GM18867 (cell line): ENCODE results near the gene VPS13A.
"Not testable (repeated sequence)": the region's sequence is repeated elsewhere in the genome, so short reads cannot be mapped to it uniquely, and the experiment has no call there.

Experiments
- ATAC-seq: cut with Tn5 transposase; IDR thresholded peaks from one replicate; pipeline ENCODE4 v1.9.1; 2021; ENCODE audit warnings: mild to moderate bottlenecking, moderate library complexity; ENCODE audit not compliant: unreplicated experiment

VPS13A gene

DNA sequence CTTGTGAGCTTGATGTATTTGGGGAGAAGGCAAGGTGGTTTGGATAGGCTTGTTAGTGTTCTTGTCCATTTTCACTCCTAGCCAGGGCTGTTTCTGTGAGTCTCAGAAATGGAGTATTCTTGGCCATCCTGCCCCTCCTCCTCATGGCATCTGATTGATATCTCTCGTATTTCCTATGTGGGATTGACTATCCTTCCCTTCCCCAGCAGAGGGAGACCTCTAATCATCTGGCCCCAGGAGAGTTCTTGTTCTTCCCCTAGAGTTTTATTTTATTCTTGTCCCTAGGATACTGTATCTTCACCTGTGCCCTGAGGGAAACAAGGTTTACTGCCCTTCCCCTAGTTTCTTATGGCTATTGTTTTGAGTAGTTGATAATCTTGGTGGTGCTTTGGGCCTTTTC, 114.4 kb downstream of the VPS13A start:
- ATAC-seq = no peak

GRCh38 chr9:77293949-77294348, 116.6 kb downstream of the VPS13A start:
- no peak for ATAC-seq

- ATAC-seq = peak; percentile 86
Measured at GRCh38 chr9:77304543-77304942, 127.2 kb downstream of the VPS13A start.

GRCh38 chr9:77305622-77306400, 128.5 kb downstream of the VPS13A start:
- ATAC-seq = no peak

DNA sequence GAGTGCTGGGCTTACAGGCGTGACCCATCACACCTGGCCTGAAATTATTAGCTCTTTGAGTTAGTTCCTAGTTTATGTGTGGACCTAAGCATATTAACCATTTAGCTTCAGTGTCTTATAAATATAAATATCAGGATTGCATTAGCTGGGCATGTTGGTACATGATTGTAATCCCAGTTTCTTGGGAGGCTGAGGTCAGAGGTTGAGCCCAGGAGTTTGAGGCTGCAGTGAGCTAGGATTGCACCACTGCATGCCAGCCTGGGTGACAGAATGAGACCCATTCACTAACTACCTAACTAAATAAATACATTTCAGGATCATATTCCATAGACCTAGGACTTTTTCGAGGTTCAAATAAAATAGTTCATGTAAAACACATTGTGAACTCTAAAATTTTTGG, 129.8 kb downstream of the VPS13A start:
- ATAC-seq = no peak

GRCh38 chr9:77316058-77316457, 138.7 kb downstream of the VPS13A start:
- no peak for ATAC-seq

GRCh38 chr9:77325058-77325457, 147.7 kb downstream of the VPS13A start:
- ATAC-seq = no peak

DNA sequence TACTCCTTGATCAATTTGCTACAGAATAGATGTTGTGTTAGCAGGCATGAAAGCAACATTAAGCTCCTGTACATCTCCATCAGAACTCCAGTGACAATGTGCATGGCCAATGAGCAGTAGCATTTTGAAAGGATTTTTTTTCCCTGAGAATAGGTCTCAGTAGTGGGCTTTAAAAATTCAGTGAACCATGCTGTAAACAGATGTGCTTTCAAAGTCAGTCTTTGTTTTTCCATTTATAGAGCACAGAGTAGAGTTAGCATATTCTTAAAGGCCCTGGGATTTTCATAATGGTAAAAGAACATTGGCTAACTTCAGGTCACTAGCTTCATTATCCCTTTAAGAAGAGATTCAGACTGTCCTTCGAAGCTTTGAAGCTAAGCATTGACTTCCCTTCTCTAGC, 150.8 kb downstream of the VPS13A start:
- ATAC-seq = no peak

GRCh38 chr9:77370064-77370463, 192.7 kb downstream of the VPS13A start:
- no peak for ATAC-seq

- no peak for ATAC-seq
Measured at GRCh38 chr9:77374266-77374665, 196.9 kb downstream of the VPS13A start.

DNA sequence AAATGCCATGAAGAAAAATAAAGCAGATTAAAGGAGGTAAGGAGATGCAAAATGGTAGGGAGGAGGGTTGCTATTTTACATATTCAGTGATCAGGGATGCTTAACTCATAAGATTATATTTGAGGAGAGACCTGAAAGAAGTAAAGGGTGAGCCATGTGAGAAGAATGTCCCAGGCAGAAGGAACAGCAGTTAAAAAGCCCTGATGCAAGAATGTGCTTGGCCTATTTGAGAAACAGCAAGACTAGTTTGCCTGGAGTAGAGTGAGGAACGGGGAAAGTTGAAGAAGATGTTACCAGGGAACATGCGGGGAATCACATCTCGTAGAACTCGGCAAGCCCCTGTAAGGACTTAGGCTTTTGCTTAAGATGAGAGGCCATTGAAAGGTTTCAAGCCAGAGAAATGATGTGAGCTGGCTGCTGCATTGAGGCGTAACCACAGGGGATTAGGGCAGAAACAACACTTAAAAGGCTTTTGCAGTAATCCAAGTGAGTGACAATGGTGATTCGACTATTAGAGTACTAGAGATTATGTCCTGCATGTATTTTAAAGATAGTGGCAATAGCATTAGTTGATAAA, 198.7 kb downstream of the VPS13A start:
- no peak for ATAC-seq

- ATAC-seq = no peak
Measured at GRCh38 chr9:77384406-77384805, 207.1 kb downstream of the VPS13A start.

DNA sequence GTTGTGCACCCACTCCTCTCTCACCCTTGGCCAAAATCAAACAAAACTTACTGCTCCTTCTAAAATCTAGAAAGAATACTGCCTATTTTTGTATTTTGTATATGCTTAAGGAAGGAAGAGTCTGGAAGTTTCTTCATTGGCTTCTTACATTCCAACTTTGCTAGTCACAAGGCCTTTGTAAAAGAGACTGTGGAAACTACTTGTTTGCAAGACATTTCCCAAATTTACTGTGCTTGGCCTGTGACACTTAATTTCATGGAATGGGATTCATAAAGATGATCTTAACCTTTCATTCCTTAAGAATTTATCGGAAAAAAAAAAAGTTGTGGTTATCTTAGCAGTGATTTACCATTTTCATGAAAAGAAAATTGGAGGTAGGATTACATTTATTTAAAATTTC, 208.9 kb downstream of the VPS13A start:
- ATAC-seq = no peak

DNA sequence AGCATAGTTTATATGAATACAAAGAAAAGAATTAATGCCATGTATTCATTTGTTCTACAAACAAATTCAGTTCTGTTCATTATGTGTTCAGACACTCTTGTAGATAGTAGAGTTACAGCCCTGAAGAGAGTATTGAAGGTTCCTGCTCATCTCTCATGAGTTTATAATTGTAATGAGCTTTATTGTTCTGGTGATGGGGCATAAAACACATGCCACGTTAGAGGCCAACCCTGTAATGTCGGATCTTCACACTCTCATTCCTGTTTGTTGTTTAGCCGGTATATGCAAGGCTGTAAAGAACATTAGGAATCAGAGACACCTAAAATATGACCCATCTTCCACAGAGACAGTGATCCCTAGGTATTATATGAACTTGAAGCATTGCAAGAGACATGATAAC, 214.5 kb downstream of the VPS13A start:
- no peak for ATAC-seq

DNA sequence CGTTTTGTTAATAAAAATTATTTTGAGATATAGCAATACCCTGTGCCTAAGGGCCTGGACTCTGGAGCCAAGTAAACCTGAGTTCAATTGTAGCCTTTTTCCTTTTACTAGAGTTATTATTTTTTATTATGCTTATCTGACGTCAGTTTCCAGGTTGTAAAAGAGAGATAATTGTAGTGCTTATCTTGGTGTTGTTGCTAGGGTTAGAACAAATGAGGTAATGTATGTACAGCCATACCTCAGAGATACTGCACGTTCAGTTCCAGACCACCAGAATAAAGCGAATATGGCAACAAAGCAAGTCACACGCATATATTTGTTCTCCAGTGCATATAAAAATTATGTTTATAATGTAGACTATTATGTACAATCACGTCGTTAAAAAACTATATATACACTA, 215.0 kb downstream of the VPS13A start:
- no peak for ATAC-seq

GRCh38 chr9:77398581-77398980, 221.2 kb downstream of the VPS13A start:
- not testable (repeated sequence) for ATAC-seq

GRCh38 chr9:77399964-77400363, 222.6 kb downstream of the VPS13A start:
- ATAC-seq = no peak

DNA sequence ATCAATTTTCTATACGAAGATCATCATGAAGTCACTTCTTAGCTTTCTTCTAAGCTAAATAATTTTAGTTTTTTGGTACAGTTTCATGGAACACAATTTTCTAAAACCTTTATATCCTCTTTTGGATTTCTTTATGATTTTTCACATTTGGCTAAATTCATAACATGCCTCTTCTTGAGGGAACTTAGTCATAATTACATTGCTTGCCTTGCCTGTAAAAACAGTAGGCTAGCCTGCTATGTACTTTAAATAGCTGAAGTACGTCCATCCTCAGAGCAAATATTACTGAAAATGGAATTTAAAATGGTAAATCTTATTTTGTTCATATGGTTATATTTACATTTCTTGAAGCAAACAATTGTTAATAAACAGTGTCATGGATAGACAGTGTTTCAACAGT, 225.0 kb downstream of the VPS13A start:
- ATAC-seq = no peak

DNA sequence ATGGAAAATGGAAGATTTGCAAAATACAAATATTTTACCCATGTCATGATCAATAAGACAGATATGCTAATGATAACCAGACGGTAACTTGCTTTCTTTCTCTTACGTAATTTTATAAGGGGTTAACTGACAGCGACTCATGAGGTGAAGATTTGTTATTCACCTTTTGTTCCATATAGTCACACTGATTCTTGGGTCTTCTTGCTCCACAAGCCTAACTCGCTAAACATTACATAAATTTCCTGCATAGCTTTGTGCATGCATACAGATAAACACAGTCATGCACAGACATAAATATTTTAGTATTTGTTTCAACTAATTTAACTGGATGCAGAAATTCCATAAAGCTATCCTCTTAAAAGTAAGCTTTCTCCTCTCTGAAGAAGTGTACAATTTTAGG, 225.9 kb downstream of the VPS13A start:
- ATAC-seq = no peak

GRCh38 chr9:77408521-77408920, 231.2 kb downstream of the VPS13A start:
- ATAC-seq = not testable (repeated sequence)

GRCh38 chr9:77417566-77417965, 240.2 kb downstream of the VPS13A start:
- ATAC-seq = no peak

DNA sequence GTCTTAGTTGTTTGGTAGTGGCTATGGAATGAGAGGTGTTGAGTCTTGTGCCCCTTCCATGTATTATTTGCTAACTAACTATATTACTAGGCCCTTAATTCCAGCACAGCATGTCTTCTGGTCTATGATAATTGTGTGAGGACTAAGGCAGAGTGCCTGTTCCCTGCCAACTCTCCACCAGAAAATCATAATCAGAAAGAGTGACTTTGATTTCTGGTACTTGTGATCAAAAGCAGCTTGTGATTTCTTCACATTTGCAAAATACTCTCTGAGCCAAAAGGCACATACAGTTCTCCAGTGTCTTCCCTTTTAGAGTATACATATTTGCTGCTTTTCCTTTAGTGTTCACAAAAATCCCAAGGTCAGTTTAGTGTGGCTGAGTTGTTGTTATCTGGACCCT, 240.9 kb downstream of the VPS13A start:
- ATAC-seq = no peak

GRCh38 chr9:77420641-77421040, 243.3 kb downstream of the VPS13A start:
- no peak for ATAC-seq
